ENCODE data around the gene VAV1. TPM values are rescaled to one million over a fixed set of nuclear protein-coding genes. Genes with fewer than 3 reads are reported as not detected.

VAV1 gene
- total and polyA plus RNA-seq, 2 donors (not counting 1 experiment from before 2014, with no cell fraction given), result 62.7 to 98.8 TPM

- ChIA-PET CTCF (interaction anchor here (0.8 to 2.4 kb wide), 5 partner anchors 10 to 275 kb away, joined by 3 to 7 read pairs (median 3); no protein-coding TSS in a partner anchor), POLR2A (no interaction called here)
- Histone ChIP-seq H3K36me3 (replicated peaks in 1 of 2; ENCODE audit: control extremely low read depth in 1 of 2, control insufficient read depth in 1 of 2, extremely low read depth in 1 of 2, insufficient read depth in 2 of 2, low read length in 1 of 2) (peaks cover 6 to 39% of the 10 kb centered on the region in 2 experiments), H3K9me3 (ENCODE audit: control extremely low read depth in 1 of 3, control insufficient read depth in 2 of 3, insufficient read depth in 1 of 3, low read length in 2 of 3) (peaks cover 0 to 5% (median 5%) of the 10 kb centered on the region in 3 donors), H3K4me2 (replicated peaks; ENCODE audit: low read depth, low read length, poor library complexity, severe bottlenecking) (no peak overlapping the region), H3K4me1 (ENCODE audit: control insufficient read depth in 2 of 2, insufficient read depth in 2 of 2, low read length in 2 of 2) (peaks cover 11 to 21% of the 10 kb centered on the region in 2 donors), H3K27me3 (replicated peaks in 1 of 4; ENCODE audit: control extremely low read depth in 1 of 4, control insufficient read depth in 3 of 4, insufficient read depth in 4 of 4, low read length in 3 of 4) (no peaks in the 10 kb centered on the region), H3K27ac (ENCODE audit: low read length in 2 of 2) (peak overlapping the region in 1 of 2 donors; percentile 32), H4K20me1 (ENCODE audit: control insufficient read depth, insufficient read depth, low read length, poor library complexity, severe bottlenecking) (peaks cover 96% of the 10 kb centered on the region), H2AFZ (ENCODE audit: insufficient read depth, low read depth, low read length, poor library complexity, severe bottlenecking) (no peak overlapping the region), H3K9ac (ENCODE audit: low read length) (no peak overlapping the region), H3K79me2 (ENCODE audit: control insufficient read depth, insufficient read depth, low read length) (peaks cover 99% of the 10 kb centered on the region), H3K4me3 (ENCODE audit: control extremely low read depth in 1 of 5, extremely low read depth in 1 of 5, insufficient read depth in 1 of 5, low read depth in 2 of 5, low read length in 4 of 5) (no peak overlapping the region)
- Mint-ChIP-seq H3K27ac (peak overlapping the region; percentile 73), H3K4me1 (peaks cover 46% of the 10 kb centered on the region), H3K4me3 (no peak overlapping the region), H3K27me3 (no peaks in the 10 kb centered on the region), H3K9me3 (ENCODE audit: insufficient read depth) (no peaks in the 10 kb centered on the region)
- intact Hi-C loops (cut with micrococcal nuclease), result no loop called here
- TF ChIP-seq EZH2 (IDR thresholded peaks at IDR 0.05; ENCODE audit: borderline replicate concordance, insufficient read depth, low read depth, low read length, poor library complexity, severe bottlenecking), result no peak
- TF ChIP-seq, protein P1, sequence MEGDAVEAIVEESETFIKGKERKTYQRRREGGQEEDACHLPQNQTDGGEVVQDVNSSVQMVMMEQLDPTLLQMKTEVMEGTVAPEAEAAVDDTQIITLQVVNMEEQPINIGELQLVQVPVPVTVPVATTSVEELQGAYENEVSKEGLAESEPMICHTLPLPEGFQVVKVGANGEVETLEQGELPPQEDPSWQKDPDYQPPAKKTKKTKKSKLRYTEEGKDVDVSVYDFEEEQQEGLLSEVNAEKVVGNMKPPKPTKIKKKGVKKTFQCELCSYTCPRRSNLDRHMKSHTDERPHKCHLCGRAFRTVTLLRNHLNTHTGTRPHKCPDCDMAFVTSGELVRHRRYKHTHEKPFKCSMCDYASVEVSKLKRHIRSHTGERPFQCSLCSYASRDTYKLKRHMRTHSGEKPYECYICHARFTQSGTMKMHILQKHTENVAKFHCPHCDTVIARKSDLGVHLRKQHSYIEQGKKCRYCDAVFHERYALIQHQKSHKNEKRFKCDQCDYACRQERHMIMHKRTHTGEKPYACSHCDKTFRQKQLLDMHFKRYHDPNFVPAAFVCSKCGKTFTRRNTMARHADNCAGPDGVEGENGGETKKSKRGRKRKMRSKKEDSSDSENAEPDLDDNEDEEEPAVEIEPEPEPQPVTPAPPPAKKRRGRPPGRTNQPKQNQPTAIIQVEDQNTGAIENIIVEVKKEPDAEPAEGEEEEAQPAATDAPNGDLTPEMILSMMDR (IDR thresholded peaks at IDR 0.05), result no peak
- no peak for DNase-seq
- 98% methylated on average over 6 of the region's 6 CpGs for WGBS (ENCODE audit: insufficient coverage)
- ATAC-seq (ENCODE audit: low read depth), result no peak
Observed at GRCh38 chr19:6791237-6791636, 18.7 kb downstream of the VAV1 start.

GRCh38 chr19:6793411-6793810 is 20.9 kb downstream of the VAV1 start:
- H3K27me3 ChIP-seq (replicated peaks in 1 of 4; ENCODE audit: control extremely low read depth in 1 of 4, control insufficient read depth in 3 of 4, insufficient read depth in 4 of 4, low read length in 3 of 4), result no peaks in the 10 kb centered on the region
- peaks cover 56% of the 10 kb centered on the region for H3K4me1 Mint-ChIP-seq
- no peaks in the 10 kb centered on the region for H3K27me3 Mint-ChIP-seq
- H3K36me3 ChIP-seq (replicated peaks in 1 of 2; ENCODE audit: control extremely low read depth in 1 of 2, control insufficient read depth in 1 of 2, extremely low read depth in 1 of 2, insufficient read depth in 2 of 2, low read length in 1 of 2), result peaks cover 6 to 37% of the 10 kb centered on the region in 2 experiments
- no CpG with 5 or more reads among the region's 4 CpGs for WGBS (ENCODE audit: insufficient coverage)
- H3K9ac ChIP-seq (ENCODE audit: low read length), result no peak overlapping the region
- peak overlapping the region in 1 of 2 donors; percentile 46 for H3K27ac ChIP-seq (ENCODE audit: low read length in 2 of 2)
- no peaks in the 10 kb centered on the region for H3K9me3 Mint-ChIP-seq (ENCODE audit: insufficient read depth)
- ChIA-PET POLR2A (interaction anchor here (0.7 kb wide), 1 partner anchor 9 kb away, joined by 3 read pairs; no protein-coding TSS in a partner anchor), CTCF (no interaction called here)
- H4K20me1 ChIP-seq (ENCODE audit: control insufficient read depth, insufficient read depth, low read length, poor library complexity, severe bottlenecking), result peaks cover 86% of the 10 kb centered on the region
- peaks cover 0 to 5% (median 5%) of the 10 kb centered on the region in 3 donors for H3K9me3 ChIP-seq (ENCODE audit: control extremely low read depth in 1 of 3, control insufficient read depth in 2 of 3, insufficient read depth in 1 of 3, low read length in 2 of 3)
- H3K4me3 Mint-ChIP-seq, result no peak overlapping the region
- ATAC-seq (ENCODE audit: low read depth), result no peak
- TF ChIP-seq, protein P1 (IDR thresholded peaks at IDR 0.05), result no peak
- no peak for TF ChIP-seq EZH2 (IDR thresholded peaks at IDR 0.05; ENCODE audit: borderline replicate concordance, insufficient read depth, low read depth, low read length, poor library complexity, severe bottlenecking)
- H2AFZ ChIP-seq (ENCODE audit: insufficient read depth, low read depth, low read length, poor library complexity, severe bottlenecking), result no peak overlapping the region
- intact Hi-C loops (cut with micrococcal nuclease), result no loop called here
- H3K4me1 ChIP-seq (ENCODE audit: control insufficient read depth in 2 of 2, insufficient read depth in 2 of 2, low read length in 2 of 2), result peaks cover 11 to 31% of the 10 kb centered on the region in 2 donors
- no peak for DNase-seq
- H3K79me2 ChIP-seq (ENCODE audit: control insufficient read depth, insufficient read depth, low read length), result peaks cover 98% of the 10 kb centered on the region
- peak overlapping the region; percentile 50 for H3K27ac Mint-ChIP-seq
- H3K4me2 ChIP-seq (replicated peaks; ENCODE audit: low read depth, low read length, poor library complexity, severe bottlenecking), result no peak overlapping the region
- H3K4me3 ChIP-seq (ENCODE audit: control extremely low read depth in 1 of 5, extremely low read depth in 1 of 5, insufficient read depth in 1 of 5, low read depth in 2 of 5, low read length in 4 of 5), result no peak overlapping the region
